A673 (cell line): ENCODE results near the gene RAVER2. TPM values are rescaled to one million over a fixed set of nuclear protein-coding genes. Genes with fewer than 3 reads are reported as not detected.

Experiments used
- BruUV-seq: library from RNA; stranded (reverse); fragments of 400-500 nt; replicated peaks from 2 replicates; lab custom pipeline; 2021; lab: Mats Ljungman, UMichigan
- CTCF ChIA-PET: fragments of 300-600 bp; sonication (Branson Sonifier 250); formaldehyde crosslinking; loops from one replicate; lab custom pipeline; 2022; ENCODE audit warnings: antibody characterized with exemption; lab: Charles Lee
- POLR2A ChIA-PET: fragments of 300-600 bp; sonication (Branson Sonifier 250); formaldehyde crosslinking; loops from one replicate; lab custom pipeline; 2022; ENCODE audit warnings: antibody characterized with exemption; ENCODE audit not compliant: low non-redundant PET; lab: Charles Lee
- DNase-seq: peaks from one replicate; pipeline ENCODE4 v3.0.0-alpha.2; 2015; ENCODE audit warnings: low spot score
- H3K27ac ChIP-seq: fragments of 200-600 bp; sonication (generic); 2 replicates; pipeline ENCODE4 v1.5.1; 2016; ENCODE audit warnings: mixed run types, low read depth, mild to moderate bottlenecking, mixed read lengths, antibody characterized with exemption, low read length; ENCODE audit not compliant: poor library complexity, severe bottlenecking
- H3K27me3 ChIP-seq: fragments of 200-600 bp; sonication (generic); replicated peaks from 2 replicates; pipeline ENCODE4 v1.6.1; 2017; ENCODE audit warnings: mixed run types, low read depth, mild to moderate bottlenecking, mixed read lengths, antibody characterized with exemption, low read length; ENCODE audit not compliant: insufficient read depth, poor library complexity
- H3K36me3 ChIP-seq: fragments of 200-600 bp; sonication (generic); 2 replicates; pipeline ENCODE4 v1.6.1; 2016; ENCODE audit warnings: mixed run types, mild to moderate bottlenecking, mixed read lengths, antibody characterized with exemption, low read length; ENCODE audit not compliant: insufficient read depth, poor library complexity, severe bottlenecking
- H3K4me1 ChIP-seq: fragments of 200-600 bp; sonication (generic); 2 replicates; pipeline ENCODE4 v1.6.1; 2017; ENCODE audit warnings: mixed run types, mild to moderate bottlenecking, mixed read lengths, antibody characterized with exemption, low read length; ENCODE audit not compliant: insufficient read depth, poor library complexity, severe bottlenecking
- H3K4me3 ChIP-seq: fragments of 200-600 bp; sonication (generic); 2 replicates; pipeline ENCODE4 v1.5.1; 2016; ENCODE audit warnings: low read depth, mixed run types, mild to moderate bottlenecking, mixed read lengths, low read length; ENCODE audit not compliant: poor library complexity, severe bottlenecking
- H3K9me3 ChIP-seq: fragments of 200-600 bp; sonication (generic); 2 replicates; pipeline ENCODE4 v1.6.1; 2016; ENCODE audit warnings: mixed run types, low read depth, mild to moderate bottlenecking, mixed read lengths, antibody characterized with exemption, low read length; ENCODE audit not compliant: poor library complexity, severe bottlenecking
- CTCF ChIP-seq: fragments of 300-800, 200-600 bp; sonication (generic); conservative IDR thresholded peaks from 2 replicates; pipeline ENCODE4 v1.5.1; 2017; ENCODE audit warnings: low read depth, mild to moderate bottlenecking, antibody characterized with exemption, low read length, moderate library complexity, mixed read lengths
- EZH2 ChIP-seq: fragments of 200-600 bp; sonication (generic); IDR thresholded peaks from 2 replicates; pipeline ENCODE4 v1.6.1; 2017; ENCODE audit warnings: borderline replicate concordance, low read depth, mild to moderate bottlenecking, mixed read lengths, antibody characterized with exemption, low read length; ENCODE audit not compliant: poor library complexity, severe bottlenecking
- intact Hi-C: fragments of 100-400 bp; cut with micrococcal nuclease; formaldehyde crosslinking; loops from one replicate; pipeline ENCODE4 v1.10.0; 2022; ENCODE audit not compliant: unreplicated experiment
- total RNA-seq: library from RNA; stranded (reverse); gene quantifications from 2 replicates; pipeline ENCODE4 v1.2.3, GENCODE V29; 2021

The RAVER2 gene
- total RNA-seq, 1 experiment from 2014 or later, result 34.1 TPM

GRCh38 chr1:64809309-64809708 is 64.4 kb downstream of the RAVER2 start:
- ChIA-PET POLR2A (no interaction called here), CTCF (no interaction called here)
- no peak overlapping the region for H3K4me3 ChIP-seq
- H3K4me1 ChIP-seq, result peaks cover 16% of the 10 kb centered on the region
- no peaks in the 10 kb centered on the region for H3K9me3 ChIP-seq
- no peak for DNase-seq
- intact Hi-C loops, result loop anchor here (5.0 kb wide), 1 partner anchor 62 kb away; the partner anchor contains the start of gene RAVER2
- TF ChIP-seq CTCF (no peak), EZH2 (no peak)
- no TSS peak for BruUV-seq
- H3K27ac ChIP-seq, result no peak overlapping the region
- H3K36me3 ChIP-seq, result peaks cover 15% of the 10 kb centered on the region
- H3K27me3 ChIP-seq, result no peaks in the 10 kb centered on the region

- Histone ChIP-seq H3K9me3 (no peaks in the 10 kb centered on the region), H3K4me1 (peaks cover 16% of the 10 kb centered on the region), H3K27ac (no peak overlapping the region), H3K27me3 (no peaks in the 10 kb centered on the region), H3K36me3 (peaks cover 16% of the 10 kb centered on the region), H3K4me3 (no peak overlapping the region)
- intact Hi-C loops, result no loop called here
- DNase-seq, result no peak
- CTCF ChIA-PET, result no interaction called here
- POLR2A ChIA-PET, result no interaction called here
- no TSS peak for BruUV-seq
- TF ChIP-seq EZH2 (no peak), CTCF (no peak)
These were observed 65.1 kb downstream of the RAVER2 start for GRCh38 chr1:64810001-64810400.

- H3K4me1 ChIP-seq, result peaks cover 16% of the 10 kb centered on the region
- ChIA-PET CTCF (no interaction called here), POLR2A (no interaction called here)
- H3K9me3 ChIP-seq, result no peaks in the 10 kb centered on the region
- H3K27me3 ChIP-seq, result no peaks in the 10 kb centered on the region
- no peak for TF ChIP-seq EZH2
- TF ChIP-seq CTCF, result no peak
- BruUV-seq, result no TSS peak
- intact Hi-C loops, result no loop called here
- DNase-seq, result peak; percentile 66
- H3K4me3 ChIP-seq, result no peak overlapping the region
- no peak overlapping the region for H3K27ac ChIP-seq
- H3K36me3 ChIP-seq, result peaks cover 18% of the 10 kb centered on the region
These were observed 66.3 kb downstream of the RAVER2 start for GRCh38 chr1:64811131-64811530.
